Endothelial cell of umbilical vein (primary cell): ENCODE measurements around the gene PTH1R. TPM values are rescaled to one million over a fixed set of nuclear protein-coding genes. Genes with fewer than 3 reads are reported as not detected.

ENCODE experiments used
- BruUV-seq: library from RNA; stranded (reverse); fragments of 400-500 nt; replicated peaks from 2 replicates; lab custom pipeline; 2021; lab: Mats Ljungman, UMichigan
- CTCF ChIA-PET: fragments of 300-600, 350-600 bp; sonication (Branson Sonifier 250); formaldehyde crosslinking; loops from one replicate; lab custom pipeline; 2021; ENCODE audit warnings: antibody characterized with exemption, inconsistent platforms; lab: Charles Lee
- POLR2A ChIA-PET: fragments of 300-600, 350-600 bp; sonication (Branson Sonifier 250); formaldehyde crosslinking; loops from one replicate; lab custom pipeline; 2021; ENCODE audit warnings: antibody characterized with exemption, inconsistent platforms; lab: Charles Lee
- DNase-seq: peaks from one replicate; pipeline ENCODE4 v3.0.0-alpha.2; 2011; ENCODE audit warnings: low read depth, low spot score
- FAIRE-seq: peaks from 2 replicates; lab custom pipeline; 2011; peaks lifted over from hg19 to GRCh38; lab: Jason Lieb, UNC
- H2AFZ ChIP-seq: 2 replicates; pipeline ENCODE4 v1.6.0; 2012; ENCODE audit warnings: low read depth, low read length, control low read depth, inconsistent platforms
- H3K27ac ChIP-seq: 2 replicates; pipeline ENCODE4 v1.5.1; 2011; ENCODE audit warnings: low read depth, mild to moderate bottlenecking, control low read depth, low read length, moderate library complexity; ENCODE audit not compliant: insufficient read depth
- H3K27me3 ChIP-seq, 2 experiments: 2 replicates each; pipeline versions ENCODE4 v1.6.0 to v1.6.1; 2011; ENCODE audit warnings: low read length in 2 of 2, mixed read lengths in 1 of 2; ENCODE audit not compliant: control insufficient read depth in 2 of 2, insufficient read depth in 2 of 2
- H3K36me3 ChIP-seq, 2 experiments: 2 replicates in 1 of 2; 3 replicates in 1 of 2; pipeline ENCODE4 v1.5.1; 2011; ENCODE audit warnings: low read length in 2 of 2, mild to moderate bottlenecking in 1 of 2, moderate library complexity in 1 of 2; ENCODE audit not compliant: control insufficient read depth in 2 of 2, insufficient read depth in 2 of 2; ENCODE audit errors: extremely low read depth in 1 of 2
- H3K4me1 ChIP-seq: 3 replicates; pipeline ENCODE4 v1.5.1; 2011; ENCODE audit warnings: mild to moderate bottlenecking, low read length; ENCODE audit not compliant: control insufficient read depth, insufficient read depth; ENCODE audit errors: extremely low read depth
- H3K4me2 ChIP-seq: 2 replicates; pipeline ENCODE4 v1.6.1; 2011; ENCODE audit warnings: low read length, control low read depth, mixed read lengths; ENCODE audit not compliant: insufficient read depth
- H3K4me3 ChIP-seq, 3 experiments: fragments of 200-600 bp in 1 of 3; sonication (generic), shearing (Covaris generic) in 1 of 3; replicated peaks in 1 of 3; 2 replicates each; pipeline ENCODE4 v1.5.1; 2011 to 2016; ENCODE audit warnings: control low read depth in 3 of 3, low read length in 3 of 3, mild to moderate bottlenecking in 2 of 3, inconsistent platforms in 1 of 3, low read depth in 1 of 3, moderate library complexity in 1 of 3; ENCODE audit not compliant: insufficient read depth in 1 of 3
- H3K79me2 ChIP-seq: 2 replicates; pipeline ENCODE4 v1.6.0; 2012; ENCODE audit warnings: low read length, inconsistent platforms; ENCODE audit not compliant: control insufficient read depth, insufficient read depth
- H3K9ac ChIP-seq: replicated peaks from 2 replicates; pipeline ENCODE3; 2011; ENCODE audit warnings: low read length, control low read depth; ENCODE audit not compliant: insufficient read depth; ENCODE audit errors: extremely low read depth
- H3K9me1 ChIP-seq: replicated peaks from 3 replicates; pipeline ENCODE4 v1.6.0; 2011; ENCODE audit warnings: mild to moderate bottlenecking, low read length; ENCODE audit not compliant: control insufficient read depth, insufficient read depth; ENCODE audit errors: extremely low read depth
- H3K9me3 ChIP-seq: replicated peaks from 2 replicates; pipeline ENCODE4 v1.5.1; 2012; ENCODE audit warnings: low read length, inconsistent platforms; ENCODE audit not compliant: control insufficient read depth, insufficient read depth
- H4K20me1 ChIP-seq: replicated peaks from 2 replicates; pipeline ENCODE3; 2011; ENCODE audit warnings: mild to moderate bottlenecking, low read length; ENCODE audit not compliant: control insufficient read depth, insufficient read depth; ENCODE audit errors: extremely low read depth
- CTCF ChIP-seq, 2 donors: IDR thresholded peaks; 1 replicate in 1 of 2; 2 replicates in 1 of 2; pipeline ENCODE4 v1.5.1; 2011; ENCODE audit warnings: low read length in 2 of 2, mild to moderate bottlenecking in 2 of 2, moderate library complexity in 2 of 2, control low read depth in 1 of 2, inconsistent platforms in 1 of 2, low read depth in 1 of 2; ENCODE audit not compliant: insufficient read depth in 1 of 2; ENCODE audit errors: extremely low read depth in 1 of 2
- EZH2 ChIP-seq: IDR thresholded peaks from 2 replicates; pipeline ENCODE4 v1.6.1; 2012; ENCODE audit warnings: borderline replicate concordance, low read depth, mild to moderate bottlenecking, moderate library complexity, low read length, inconsistent platforms; ENCODE audit not compliant: severe bottlenecking
- FOS ChIP-seq: IDR thresholded peaks from 2 replicates; pipeline ENCODE4 v1.6.1; 2011; ENCODE audit warnings: mild to moderate bottlenecking, low read length, moderate library complexity, borderline replicate concordance; ENCODE audit not compliant: insufficient read depth
- GATA2 ChIP-seq: IDR thresholded peaks from 2 replicates; pipeline ENCODE4 v1.7.0; 2011; ENCODE audit warnings: low read depth, mild to moderate bottlenecking, moderate library complexity, mixed read lengths, low read length; ENCODE audit not compliant: insufficient read length, insufficient read depth
- JUN ChIP-seq: IDR thresholded peaks from 2 replicates; pipeline ENCODE4 v1.6.1; 2011; ENCODE audit warnings: borderline replicate concordance, low read depth; ENCODE audit not compliant: insufficient read length, insufficient read depth
- MYC ChIP-seq: IDR thresholded peaks from one replicate; pipeline ENCODE4 v1.6.1; 2011; ENCODE audit warnings: mild to moderate bottlenecking, low read depth, low read length
- POLR2A ChIP-seq: IDR thresholded peaks from 2 replicates; pipeline ENCODE4 v1.6.1; 2012; ENCODE audit warnings: low read depth, mild to moderate bottlenecking, control low read depth, low read length
- POLR2AphosphoS5 ChIP-seq: IDR thresholded peaks from 2 replicates; pipeline ENCODE4 v1.6.1; 2012; ENCODE audit warnings: low read depth, mild to moderate bottlenecking, control low read depth, low read length, moderate library complexity; ENCODE audit not compliant: insufficient read depth
- dilution Hi-C: fragments of 300-500 bp; cut with MboI; formaldehyde crosslinking; loops from one replicate; pipeline ENCODE4 v1.15.0; 2019; ENCODE audit warnings: low sequenced_read_pairs; ENCODE audit not compliant: extremely low pct_ligation_motif_present
- intact Hi-C: fragments of 100-400 bp; cut with micrococcal nuclease; formaldehyde crosslinking; loops from one replicate; pipeline ENCODE4 v1.10.0; 2022
- polyA plus RNA-seq, 4 experiments: library from polyadenylated mRNA; depleted of rRNA in 3 of 4; stranded (reverse) in 3 of 4; unstranded in 1 of 4; fragments of >200 nt; gene quantifications; 2 replicates each; pipeline versions ENCODE4 v1.2.1 to v1.2.3, GENCODE V29; 2011 to 2012; ENCODE audit warnings: missing spikeins in 1 of 4
- total RNA-seq: library from RNA; stranded (reverse); gene quantifications from 2 replicates; pipeline ENCODE4 v1.2.3, GENCODE V29; 2021
- TF ChIP-seq, protein P1 (sequence below): IDR thresholded peaks from 2 replicates; pipeline ENCODE4 v1.6.1; 2011; ENCODE audit not compliant: insufficient read depth, insufficient read length

The PTH1R gene
- total and polyA plus RNA-seq, 2 donors (not counting 3 experiments of a cell fraction or from before 2014, with no cell fraction given): 0.08 to 0.46 TPM

DNA sequence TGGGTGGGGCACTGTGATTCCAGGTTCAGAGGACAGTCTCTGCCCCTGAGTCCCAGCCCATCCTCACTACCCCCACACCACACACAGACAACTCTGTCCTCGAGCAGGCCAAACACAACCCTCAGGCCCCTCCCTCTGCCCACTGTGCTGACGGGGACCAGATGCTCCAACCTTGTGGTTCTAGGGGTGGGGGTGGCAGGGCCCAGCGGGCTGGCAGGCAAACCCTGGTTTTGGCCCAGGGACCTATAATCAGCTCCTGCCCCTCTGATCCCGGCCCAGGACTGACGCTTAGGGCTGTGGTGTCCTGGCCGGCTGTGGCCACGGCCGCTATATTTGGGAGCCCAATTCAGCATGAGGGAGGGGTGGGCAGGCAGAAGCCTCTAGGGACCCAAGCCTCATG lies 9.2 kb upstream of the PTH1R start:
- Histone ChIP-seq H3K27ac (no peak overlapping the region), H3K4me2 (no peak overlapping the region), H2AFZ (no peak overlapping the region), H3K4me1 (no peaks in the 10 kb centered on the region), H3K36me3 (no peaks in the 10 kb centered on the region), H3K79me2 (no peaks in the 10 kb centered on the region), H3K9me1 (no peaks in the 10 kb centered on the region), H3K9ac (no peak overlapping the region), H3K4me3 (no peak overlapping the region), H3K9me3 (no peaks in the 10 kb centered on the region), H4K20me1 (no peaks in the 10 kb centered on the region), H3K27me3 (peaks cover 0 to 4% of the 10 kb centered on the region in 2 experiments)
- CTCF ChIA-PET: interaction anchor here (1.1 to 4.2 kb wide), 4 partner anchors 8 to 41 kb away, joined by 3 to 55 read pairs (median 18); no protein-coding TSS in a partner anchor
- TF ChIP-seq POLR2AphosphoS5 (no peak), JUN (no peak), CTCF (IDR thresholded peaks at IDR 0.05; ENCODE audit: extremely low read depth in 1 of 2, insufficient read depth in 1 of 2, low read depth in 1 of 2, low read length in 2 of 2) (no peak), MYC (no peak), POLR2A (no peak), FOS (no peak), GATA2 (no peak), EZH2 (no peak)
- TF ChIP-seq, protein P1, sequence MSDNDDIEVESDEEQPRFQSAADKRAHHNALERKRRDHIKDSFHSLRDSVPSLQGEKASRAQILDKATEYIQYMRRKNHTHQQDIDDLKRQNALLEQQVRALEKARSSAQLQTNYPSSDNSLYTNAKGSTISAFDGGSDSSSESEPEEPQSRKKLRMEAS: no peak
- intact Hi-C loops (loop anchor here (5.0 kb wide), 1 partner anchor 504 kb away; no protein-coding TSS in a partner anchor), dilution Hi-C loops (no loop called here)
- FAIRE-seq (no peak), DNase-seq (no peak)
- POLR2A ChIA-PET: no interaction called here
- BruUV-seq: no TSS peak
